Measurements from ENCODE around the gene TSACC. TPM values are rescaled to one million over a fixed set of nuclear protein-coding genes. Genes with fewer than 3 reads are reported as not detected.

Gene TSACC
- total and polyA plus RNA-seq, 2 experiments from 2014 or later: 4.7 TPM; not detected in 1

GRCh38 chr1:156387870-156388173 lies 49.5 kb downstream of the TSACC start:
- no peaks in the 10 kb centered on the region for H3K4me1 ChIP-seq (ENCODE audit: low read depth)
- peak overlapping the region; percentile 8 for H3K4me3 ChIP-seq
- H3K27ac ChIP-seq: no peak overlapping the region
- TF ChIP-seq CTCF (IDR thresholded peaks at IDR 0.05; ENCODE audit: low read depth, low read length): no peak
- H3K36me3 ChIP-seq: no peaks in the 10 kb centered on the region
- H3K27me3 ChIP-seq: peaks cover 55% of the 10 kb centered on the region
- DNase-seq (ENCODE audit: low read depth in 1 of 2, low spot score in 1 of 2): peak in 1 of 2 donors; percentile 8
- no peaks in the 10 kb centered on the region for H3K9me3 ChIP-seq (ENCODE audit: low read depth)

- Histone ChIP-seq H3K27me3 (peaks cover 55% of the 10 kb centered on the region), H3K36me3 (no peaks in the 10 kb centered on the region), H3K4me1 (ENCODE audit: low read depth) (no peaks in the 10 kb centered on the region), H3K27ac (no peak overlapping the region), H3K9me3 (ENCODE audit: low read depth) (no peaks in the 10 kb centered on the region), H3K4me3 (peak overlapping the region; percentile 8)
- DNase-seq (ENCODE audit: low read depth in 1 of 2, low spot score in 1 of 2): peak; percentile 7 to 49
- TF ChIP-seq CTCF (IDR thresholded peaks at IDR 0.05; ENCODE audit: low read depth, low read length): no peak
These were observed 50.1 kb downstream of the TSACC start for GRCh38 chr1:156388174-156389137.

GRCh38 chr1:156389311-156389710 lies 51.0 kb downstream of the TSACC start:
- Histone ChIP-seq H3K9me3 (ENCODE audit: low read depth) (no peaks in the 10 kb centered on the region), H3K27ac (no peak overlapping the region), H3K4me1 (ENCODE audit: low read depth) (no peaks in the 10 kb centered on the region), H3K36me3 (no peaks in the 10 kb centered on the region), H3K27me3 (peaks cover 55% of the 10 kb centered on the region), H3K4me3 (no peak overlapping the region)
- DNase-seq (ENCODE audit: low read depth in 1 of 2, low spot score in 1 of 2): no peak
- TF ChIP-seq CTCF (IDR thresholded peaks at IDR 0.05; ENCODE audit: low read depth, low read length): no peak

- H3K4me1 ChIP-seq (ENCODE audit: low read depth): no peaks in the 10 kb centered on the region
These were observed 52.4 kb downstream of the TSACC start for GRCh38 chr1:156390469-156391365.

More at GRCh38 chr1:156390469-156391365, 52.4 kb downstream of the TSACC start:
- DNase-seq (ENCODE audit: low read depth in 1 of 2, low spot score in 1 of 2): no peak
- no peak overlapping the region for H3K27ac ChIP-seq
- H3K4me3 ChIP-seq: no peak overlapping the region
- no peaks in the 10 kb centered on the region for H3K36me3 ChIP-seq
- TF ChIP-seq CTCF (IDR thresholded peaks at IDR 0.05; ENCODE audit: low read depth, low read length): no peak
- H3K9me3 ChIP-seq (ENCODE audit: low read depth): no peaks in the 10 kb centered on the region
- H3K27me3 ChIP-seq: peaks cover 55% of the 10 kb centered on the region

All from cardiac muscle cell (in vitro differentiated cells and primary cell).